ENCODE data around the gene EML1. TPM values are rescaled to one million over a fixed set of nuclear protein-coding genes. Genes with fewer than 3 reads are reported as not detected.

EML1 gene
- total RNA-seq, 1 donor from 2014 or later: 34.9 TPM

DNA sequence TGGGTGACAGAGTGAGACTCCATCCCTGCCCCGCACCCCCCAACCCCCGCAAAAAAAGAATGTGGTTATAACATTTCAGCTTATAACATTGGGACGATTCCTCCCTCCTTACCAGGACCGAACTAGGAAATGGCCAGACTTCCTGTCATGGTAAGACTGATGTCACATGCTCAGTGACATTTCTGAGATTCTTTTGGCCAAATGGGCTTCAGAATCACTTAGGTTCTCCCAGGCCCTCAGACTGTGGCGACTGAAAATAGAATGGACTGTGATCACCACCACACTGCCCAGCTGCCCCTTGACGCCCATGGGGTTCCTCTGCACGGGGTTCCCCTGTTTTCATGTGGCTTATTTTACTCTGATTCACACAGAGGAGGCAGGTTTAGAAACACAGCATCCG is 157.0 kb downstream of the EML1 start:
- no peaks in the 10 kb centered on the region for H3K4me1 Mint-ChIP-seq (ENCODE audit: low read depth)
- no peak overlapping the region for H3K27ac Mint-ChIP-seq
- peaks cover 21% of the 10 kb centered on the region for H3K27me3 Mint-ChIP-seq
- no peaks in the 10 kb centered on the region for H3K36me3 Mint-ChIP-seq (ENCODE audit: insufficient read depth)
- TF ChIP-seq, protein P1, sequence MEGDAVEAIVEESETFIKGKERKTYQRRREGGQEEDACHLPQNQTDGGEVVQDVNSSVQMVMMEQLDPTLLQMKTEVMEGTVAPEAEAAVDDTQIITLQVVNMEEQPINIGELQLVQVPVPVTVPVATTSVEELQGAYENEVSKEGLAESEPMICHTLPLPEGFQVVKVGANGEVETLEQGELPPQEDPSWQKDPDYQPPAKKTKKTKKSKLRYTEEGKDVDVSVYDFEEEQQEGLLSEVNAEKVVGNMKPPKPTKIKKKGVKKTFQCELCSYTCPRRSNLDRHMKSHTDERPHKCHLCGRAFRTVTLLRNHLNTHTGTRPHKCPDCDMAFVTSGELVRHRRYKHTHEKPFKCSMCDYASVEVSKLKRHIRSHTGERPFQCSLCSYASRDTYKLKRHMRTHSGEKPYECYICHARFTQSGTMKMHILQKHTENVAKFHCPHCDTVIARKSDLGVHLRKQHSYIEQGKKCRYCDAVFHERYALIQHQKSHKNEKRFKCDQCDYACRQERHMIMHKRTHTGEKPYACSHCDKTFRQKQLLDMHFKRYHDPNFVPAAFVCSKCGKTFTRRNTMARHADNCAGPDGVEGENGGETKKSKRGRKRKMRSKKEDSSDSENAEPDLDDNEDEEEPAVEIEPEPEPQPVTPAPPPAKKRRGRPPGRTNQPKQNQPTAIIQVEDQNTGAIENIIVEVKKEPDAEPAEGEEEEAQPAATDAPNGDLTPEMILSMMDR (IDR thresholded peaks at IDR 0.05; ENCODE audit: unreplicated experiment): no peak
- H3K4me3 Mint-ChIP-seq (ENCODE audit: low read depth): no peak overlapping the region
- no peak for DNase-seq (ENCODE audit: low spot score, unreplicated experiment)
- H3K9me3 Mint-ChIP-seq (ENCODE audit: low read depth): peaks cover 3% of the 10 kb centered on the region

GRCh38 chr14:99951085-99951484 is 157.9 kb downstream of the EML1 start:
- Mint-ChIP-seq H3K27ac (no peak overlapping the region), H3K27me3 (peaks cover 25% of the 10 kb centered on the region)

DNA sequence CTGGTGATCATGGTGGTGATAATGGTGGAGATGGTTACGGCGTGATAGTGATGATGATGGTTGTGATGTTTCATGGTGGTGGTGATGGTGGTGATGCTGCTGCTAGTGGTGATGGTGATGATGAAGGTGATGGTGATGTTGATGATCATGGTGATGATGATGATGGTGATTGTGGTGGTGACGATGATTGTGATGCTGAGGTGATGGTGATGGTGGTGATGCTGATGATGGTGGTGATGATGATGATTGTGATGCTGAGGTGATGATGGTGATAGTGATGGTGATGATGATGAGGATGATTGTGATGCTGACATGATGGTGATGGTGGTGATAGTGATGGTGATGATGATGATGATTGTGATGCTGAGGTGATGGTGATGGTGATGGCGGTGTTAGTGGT is 158.8 kb downstream of the EML1 start:
- Mint-ChIP-seq H3K4me3 (ENCODE audit: low read depth) (no peak overlapping the region), H3K4me1 (ENCODE audit: low read depth) (no peaks in the 10 kb centered on the region), H3K27me3 (peaks cover 29% of the 10 kb centered on the region), H3K27ac (no peak overlapping the region), H3K9me3 (ENCODE audit: low read depth) (peaks cover 3% of the 10 kb centered on the region), H3K36me3 (ENCODE audit: insufficient read depth) (no peaks in the 10 kb centered on the region)
- DNase-seq (ENCODE audit: low spot score, unreplicated experiment): no peak
- TF ChIP-seq, protein P1 (IDR thresholded peaks at IDR 0.05; ENCODE audit: unreplicated experiment): no peak

More at GRCh38 chr14:99951085-99951484, 157.9 kb downstream of the EML1 start:
- TF ChIP-seq, protein P1 (IDR thresholded peaks at IDR 0.05; ENCODE audit: unreplicated experiment): no peak
- Mint-ChIP-seq H3K4me1 (ENCODE audit: low read depth) (no peaks in the 10 kb centered on the region), H3K4me3 (ENCODE audit: low read depth) (no peak overlapping the region), H3K9me3 (ENCODE audit: low read depth) (peaks cover 3% of the 10 kb centered on the region), H3K36me3 (ENCODE audit: insufficient read depth) (no peaks in the 10 kb centered on the region)
- no peak for DNase-seq (ENCODE audit: low spot score, unreplicated experiment)

GRCh38 chr14:99952453-99952852 is 159.2 kb downstream of the EML1 start:
- Mint-ChIP-seq H3K9me3 (ENCODE audit: low read depth) (peaks cover 3% of the 10 kb centered on the region), H3K4me1 (ENCODE audit: low read depth) (no peaks in the 10 kb centered on the region), H3K27ac (no peak overlapping the region), H3K4me3 (ENCODE audit: low read depth) (no peak overlapping the region), H3K27me3 (peaks cover 29% of the 10 kb centered on the region), H3K36me3 (ENCODE audit: insufficient read depth) (no peaks in the 10 kb centered on the region)
- TF ChIP-seq, protein P1 (IDR thresholded peaks at IDR 0.05; ENCODE audit: unreplicated experiment): no peak
- DNase-seq (ENCODE audit: low spot score, unreplicated experiment): no peak

DNA sequence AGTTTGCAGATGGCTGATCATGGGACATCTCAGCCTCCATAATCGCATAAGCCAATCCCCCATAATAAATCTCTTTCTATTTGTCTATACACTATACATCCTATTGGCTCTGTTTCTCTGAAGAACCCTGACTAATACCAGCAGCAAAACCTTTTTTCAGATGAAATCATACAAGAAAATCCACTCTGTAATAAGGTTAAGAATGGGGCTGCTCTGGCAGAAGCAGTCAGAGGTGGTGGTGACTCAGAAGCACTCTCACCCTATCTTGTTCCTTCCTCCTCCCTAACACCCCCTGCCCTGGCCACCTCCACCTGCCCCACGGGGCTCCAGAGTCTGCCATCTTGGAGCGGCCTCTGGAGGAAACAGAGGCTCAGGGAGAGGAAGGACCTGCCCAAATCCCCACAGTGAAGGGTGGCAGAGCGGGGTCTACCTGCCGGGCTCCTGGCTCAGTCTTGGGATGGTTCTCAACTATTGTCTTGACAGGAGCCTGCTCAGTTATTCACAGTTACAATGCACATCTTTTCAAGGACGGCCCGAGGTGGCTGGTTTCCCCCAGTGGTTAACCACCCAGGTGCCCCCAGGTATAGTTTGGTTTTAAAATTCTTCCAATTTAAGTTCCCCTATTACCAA is 162.7 kb downstream of the EML1 start:
- Mint-ChIP-seq H3K36me3 (ENCODE audit: insufficient read depth) (no peaks in the 10 kb centered on the region), H3K9me3 (ENCODE audit: low read depth) (peaks cover 3% of the 10 kb centered on the region), H3K27me3 (peaks cover 35% of the 10 kb centered on the region), H3K4me3 (ENCODE audit: low read depth) (no peak overlapping the region), H3K4me1 (ENCODE audit: low read depth) (no peaks in the 10 kb centered on the region), H3K27ac (no peak overlapping the region)
- DNase-seq (ENCODE audit: low spot score, unreplicated experiment): no peak
- TF ChIP-seq, protein P1 (IDR thresholded peaks at IDR 0.05; ENCODE audit: unreplicated experiment): no peak

Data from progenitor cell of endocrine pancreas (in vitro differentiated cells).